Islet of Langerhans (tissue), 1 donor: ENCODE data around the gene MSANTD1.
"Not testable (repeated sequence)": the region's sequence is repeated elsewhere in the genome, so short reads cannot be mapped to it uniquely, and the experiment has no call there.

Experiments
- FAIRE-seq: peaks from one replicate; lab custom pipeline; 2011; peaks lifted over from hg19 to GRCh38; lab: Jason Lieb, UNC

The MSANTD1 gene

GRCh38 chr4:3291411-3291968 is 42.5 kb downstream of the MSANTD1 start:
- FAIRE-seq: no peak

- no peak for FAIRE-seq
These were observed 43.1 kb downstream of the MSANTD1 start for GRCh38 chr4:3291969-3292570.

DNA sequence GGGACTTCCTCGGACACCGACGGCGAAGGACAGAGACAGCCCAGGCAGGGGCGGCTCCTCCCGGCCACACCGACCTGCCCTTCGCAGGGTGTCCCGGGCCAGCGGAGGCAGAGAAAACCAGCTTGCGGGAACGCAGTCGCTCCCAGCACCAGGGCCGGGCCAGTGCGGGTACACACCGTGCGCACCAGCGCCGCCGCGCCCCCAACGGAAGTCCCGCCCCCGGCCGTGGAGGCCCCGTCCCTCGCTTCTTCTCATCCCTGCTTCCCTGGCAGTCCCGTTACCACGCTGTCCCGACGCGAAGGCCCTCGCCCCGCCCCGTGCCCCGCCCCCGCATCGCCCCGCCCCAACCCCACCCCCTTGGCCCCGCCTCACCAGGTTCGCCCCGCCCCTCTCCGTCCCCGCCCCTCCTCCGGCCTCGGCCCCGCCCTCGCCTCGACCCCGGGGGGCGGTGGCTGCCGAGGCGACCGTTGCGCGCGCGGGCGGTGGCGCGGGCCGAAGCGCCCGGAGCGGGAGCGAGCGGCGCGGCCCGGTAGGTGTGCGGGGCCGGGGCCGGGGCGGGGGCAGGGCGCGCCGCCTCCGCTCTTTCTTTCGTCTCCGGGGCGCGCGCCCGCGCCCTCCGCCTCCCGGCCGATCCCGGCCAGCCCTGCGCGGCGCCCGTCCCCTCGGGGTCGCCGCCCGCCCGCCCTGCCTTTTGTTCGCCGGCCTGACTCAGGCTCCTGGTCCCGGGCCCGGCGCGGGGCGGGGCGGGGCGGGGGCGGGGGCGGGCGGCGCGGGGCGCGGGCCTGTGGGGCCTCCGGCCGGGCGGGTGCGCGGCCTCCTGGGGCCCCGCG is 43.8 kb downstream of the MSANTD1 start, which contains the start of gene RGS12:
RGS12 (plus strand) TSS at position 451 of the 830 bp plus-strand sequence. CDS start 23,150 bp downstream, outside the sequence.
- no peak for FAIRE-seq

- no peak for FAIRE-seq
These were observed 44.7 kb downstream of the MSANTD1 start for GRCh38 chr4:3293401-3294391.

GRCh38 chr4:3294401-3295241 is 45.7 kb downstream of the MSANTD1 start:
- FAIRE-seq: no peak

- no peak for FAIRE-seq
These were observed 47.1 kb downstream of the MSANTD1 start for GRCh38 chr4:3295837-3296624.

DNA sequence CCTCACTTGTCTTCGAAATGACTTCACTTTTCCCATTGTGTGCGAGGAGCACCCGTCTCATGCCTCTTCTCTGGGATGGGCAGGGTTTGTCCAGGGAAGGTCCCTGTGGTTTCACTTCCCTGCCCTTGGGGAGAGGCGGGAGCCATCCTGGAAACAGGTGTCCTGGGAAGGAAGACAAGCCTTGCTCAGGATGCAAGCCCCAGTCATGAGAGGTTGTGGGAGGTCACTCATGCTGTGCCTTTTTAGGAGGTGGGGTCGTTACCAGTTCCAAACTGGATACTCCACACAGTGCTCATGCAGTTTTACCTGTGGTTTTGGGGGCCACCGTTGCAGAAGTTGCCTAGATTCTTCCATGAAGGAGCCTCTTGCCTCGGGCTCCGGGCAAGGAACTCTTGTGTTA is 47.7 kb downstream of the MSANTD1 start:
- FAIRE-seq: no peak

DNA sequence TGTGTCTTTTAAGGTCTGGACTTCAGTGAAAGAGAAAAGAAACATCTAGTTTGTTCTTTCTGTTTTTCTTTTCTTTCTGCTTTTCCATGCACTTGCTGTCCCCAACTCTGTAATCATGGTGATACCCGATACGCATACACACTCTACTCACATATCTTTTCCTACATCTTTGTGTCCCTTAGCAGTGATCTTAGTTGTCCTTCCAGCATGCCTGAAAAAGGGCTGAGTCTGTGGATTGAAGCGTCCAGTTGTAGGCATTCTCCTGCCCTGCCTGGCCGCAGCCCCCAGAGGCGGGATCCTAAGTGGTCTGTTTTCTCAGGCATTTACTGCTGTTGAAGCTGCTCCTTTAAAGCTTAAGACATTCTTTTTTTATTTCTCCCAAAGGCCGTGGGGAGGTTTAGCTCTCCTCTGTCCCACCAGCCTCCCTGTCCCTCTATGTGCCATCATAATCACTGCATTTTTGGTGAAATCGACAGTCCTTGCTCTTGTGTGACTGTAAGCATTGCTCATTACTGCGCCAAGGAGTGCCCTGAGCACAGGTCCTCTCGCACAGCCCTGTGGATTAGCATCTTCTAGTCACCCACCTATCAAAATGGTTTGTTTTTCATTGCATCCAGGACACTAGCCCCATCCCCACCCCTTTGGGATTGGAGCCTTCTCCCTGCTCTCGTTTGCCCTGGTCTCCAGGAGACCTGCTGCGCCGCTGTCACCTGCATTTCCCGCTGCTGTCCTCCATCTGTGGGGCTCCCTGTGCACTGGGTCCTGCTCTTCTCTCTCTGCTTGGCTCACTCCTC is 48.3 kb downstream of the MSANTD1 start:
- no peak for FAIRE-seq

- no peak for FAIRE-seq
These were observed 50.4 kb downstream of the MSANTD1 start for GRCh38 chr4:3299122-3299975.

DNA sequence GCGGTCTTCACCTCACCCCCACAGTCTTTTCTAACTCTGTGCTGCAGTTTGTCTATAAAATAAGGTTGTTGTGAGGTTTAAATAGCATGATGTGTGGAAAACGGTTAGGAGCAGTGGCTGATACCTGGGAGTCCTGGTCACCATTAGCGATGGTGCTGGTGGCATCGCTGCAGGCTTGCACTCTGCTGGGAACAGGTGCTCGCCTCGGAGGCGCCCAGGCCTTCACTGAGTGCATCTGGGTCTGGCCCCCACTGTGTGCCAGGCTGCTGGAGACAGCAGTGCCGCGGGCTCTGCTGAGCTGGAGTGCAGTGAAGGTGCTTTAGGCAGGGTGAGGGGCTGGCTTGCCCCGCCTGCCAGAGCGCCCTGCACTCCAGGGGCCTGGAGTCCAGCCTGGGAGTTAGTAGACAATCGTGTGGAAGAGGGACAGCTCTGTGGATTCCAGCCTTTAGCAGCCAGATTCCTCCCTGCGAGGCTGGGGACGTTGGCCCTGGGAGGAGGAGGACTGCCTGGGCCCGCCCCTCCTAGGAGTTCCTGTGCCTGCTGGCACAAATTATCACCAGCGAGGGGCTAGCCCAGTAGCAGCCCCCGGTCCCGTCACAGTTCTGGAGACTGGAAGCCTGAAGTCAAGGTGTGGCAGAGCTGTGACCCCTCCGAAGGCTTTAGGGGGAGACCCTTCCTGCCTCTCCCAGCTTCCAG is 51.2 kb downstream of the MSANTD1 start:
- FAIRE-seq: no peak

DNA sequence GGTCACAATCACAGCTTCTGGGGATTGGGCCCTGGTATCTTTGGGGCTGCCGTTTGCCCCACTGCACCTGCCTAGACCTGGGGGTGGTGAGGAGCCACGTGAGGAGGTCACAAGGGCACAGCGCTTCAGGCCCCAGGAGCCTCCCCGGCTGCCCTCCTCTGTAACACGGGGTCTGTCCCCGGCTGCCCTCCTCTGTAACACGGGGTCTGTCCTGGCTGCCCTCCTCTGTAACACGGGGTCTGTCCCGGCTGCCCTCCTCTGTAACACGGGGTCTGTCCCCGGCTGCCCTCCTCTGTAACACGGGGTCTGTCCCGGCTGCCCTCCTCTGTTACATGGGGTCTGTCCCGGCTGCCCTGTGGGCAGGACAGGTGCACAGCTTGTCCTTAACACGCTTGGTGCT is 51.9 kb downstream of the MSANTD1 start:
- FAIRE-seq: not testable (repeated sequence)

GRCh38 chr4:3301450-3302172 is 52.7 kb downstream of the MSANTD1 start:
- no peak for FAIRE-seq

GRCh38 chr4:3302173-3302785 is 53.3 kb downstream of the MSANTD1 start:
- no peak for FAIRE-seq

- FAIRE-seq: no peak
These were observed 54.0 kb downstream of the MSANTD1 start for GRCh38 chr4:3302786-3303564.

GRCh38 chr4:3303565-3303824 is 54.5 kb downstream of the MSANTD1 start:
- FAIRE-seq: no peak
